ENCODE measurements around the gene SLC9A7.

SLC9A7 gene

GRCh38 chrX:46643636-46644035, 115.3 kb downstream of the SLC9A7 start:
- DNase-seq, result no peak

GRCh38 chrX:46642145-46642544, 116.8 kb downstream of the SLC9A7 start:
- peak; percentile 6 to 54 (median 18) for DNase-seq

GRCh38 chrX:46637938-46638337, 121.0 kb downstream of the SLC9A7 start:
- DNase-seq, result no peak

GRCh38 chrX:46636223-46636622, 122.7 kb downstream of the SLC9A7 start:
- DNase-seq, result no peak

- DNase-seq, result no peak
These were observed 123.7 kb downstream of the SLC9A7 start for GRCh38 chrX:46635186-46635585.

GRCh38 chrX:46634577-46634976, 124.3 kb downstream of the SLC9A7 start:
- DNase-seq, result no peak

GRCh38 chrX:46630141-46630540, 128.8 kb downstream of the SLC9A7 start:
- no peak for DNase-seq

GRCh38 chrX:46628460-46629371, 130.2 kb downstream of the SLC9A7 start:
- DNase-seq, result no peak

- no peak for DNase-seq
These were observed 131.1 kb downstream of the SLC9A7 start for GRCh38 chrX:46627711-46628419.

GRCh38 chrX:46627062-46627461, 131.9 kb downstream of the SLC9A7 start:
- DNase-seq, result no peak

GRCh38 chrX:46626566-46626965, 132.4 kb downstream of the SLC9A7 start:
- DNase-seq, result no peak

- DNase-seq, result peak in 1 of 3 experiments; percentile 36
These were observed 134.7 kb downstream of the SLC9A7 start for GRCh38 chrX:46624090-46624786.

GRCh38 chrX:46621572-46621971, 137.3 kb downstream of the SLC9A7 start:
- no peak for DNase-seq

GRCh38 chrX:46620505-46620904, 138.4 kb downstream of the SLC9A7 start:
- DNase-seq, result no peak

GRCh38 chrX:46618947-46619346, 140.0 kb downstream of the SLC9A7 start:
- no peak for DNase-seq

GRCh38 chrX:46617906-46618305, 141.0 kb downstream of the SLC9A7 start:
- DNase-seq, result no peak

GRCh38 chrX:46611658-46612362, 147.1 kb downstream of the SLC9A7 start:
- DNase-seq, result no peak

GRCh38 chrX:46610070-46610658, 148.8 kb downstream of the SLC9A7 start:
- DNase-seq, result no peak

GRCh38 chrX:46607916-46608315, 151.0 kb downstream of the SLC9A7 start:
- no peak for DNase-seq

GRCh38 chrX:46602468-46603102, 156.3 kb downstream of the SLC9A7 start:
- DNase-seq, result no peak

GRCh38 chrX:46601283-46601682, 157.6 kb downstream of the SLC9A7 start:
- no peak for DNase-seq

GRCh38 chrX:46599051-46599560, 159.8 kb downstream of the SLC9A7 start:
- DNase-seq, result no peak
